HG02571 (cell line): Measurements from ENCODE around the gene ATXN10.
"Not testable (repeated sequence)": the region's sequence is repeated elsewhere in the genome, so short reads cannot be mapped to it uniquely, and the experiment has no call there.

ENCODE experiments used
- ATAC-seq: cut with Tn5 transposase; IDR thresholded peaks from one replicate; pipeline ENCODE4 v1.9.1; 2021; ENCODE audit warnings: mild to moderate bottlenecking, moderate library complexity; ENCODE audit not compliant: unreplicated experiment

ATXN10 gene

DNA sequence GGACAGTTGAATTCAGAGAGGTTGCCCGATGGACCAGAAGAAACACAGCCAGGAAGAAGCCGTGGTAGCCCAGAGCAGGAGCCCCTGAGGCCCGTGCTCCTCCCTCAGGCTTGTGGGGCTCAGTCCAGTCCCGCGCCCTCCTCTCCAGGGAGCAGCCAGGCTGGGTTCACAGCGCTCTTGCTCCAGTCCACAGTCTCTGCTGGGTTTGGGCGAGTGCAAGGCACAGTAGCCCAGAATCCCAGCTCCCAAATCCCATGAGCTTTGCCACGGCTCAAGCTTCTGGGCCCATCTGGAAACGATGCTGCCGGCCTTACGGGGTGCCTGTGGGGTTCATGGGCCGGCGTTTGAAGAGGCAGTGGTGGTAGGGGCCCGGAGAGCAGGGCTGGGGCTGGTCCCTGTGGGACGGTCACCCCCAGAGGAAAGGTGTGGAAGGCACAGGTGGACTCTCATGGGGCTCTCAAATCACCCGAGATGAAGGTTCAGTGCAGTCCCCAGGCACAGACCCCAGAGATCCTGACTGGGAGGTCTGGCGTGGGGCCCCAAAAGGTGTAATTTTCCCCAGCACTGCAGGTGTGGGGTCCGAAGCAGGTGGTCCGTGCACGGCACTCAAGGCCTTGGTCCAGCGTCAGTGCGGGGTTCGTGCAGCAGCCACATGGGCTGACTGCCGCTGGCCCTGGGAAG lies 30.6 kb upstream of the ATXN10 start:
- no peak for ATAC-seq

DNA sequence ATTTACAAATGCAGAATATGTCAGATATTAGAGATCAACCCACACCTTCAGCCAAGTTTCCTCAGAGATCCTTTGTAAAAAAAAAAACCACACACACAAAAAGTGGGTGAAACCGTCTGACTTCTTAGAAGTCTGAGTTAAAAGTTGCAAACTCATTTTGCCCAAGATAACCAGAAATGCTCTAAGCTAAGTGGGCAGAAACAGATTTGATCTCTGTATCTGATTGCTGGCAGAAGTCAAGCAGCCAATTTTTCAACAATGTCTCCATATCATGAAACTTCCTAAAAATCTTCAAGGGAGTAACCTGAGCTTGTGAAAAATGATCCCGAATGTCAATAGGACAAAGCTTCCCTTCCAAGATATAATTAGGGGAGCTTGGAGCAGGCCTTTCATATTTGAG lies 28.6 kb upstream of the ATXN10 start:
- ATAC-seq: no peak

DNA sequence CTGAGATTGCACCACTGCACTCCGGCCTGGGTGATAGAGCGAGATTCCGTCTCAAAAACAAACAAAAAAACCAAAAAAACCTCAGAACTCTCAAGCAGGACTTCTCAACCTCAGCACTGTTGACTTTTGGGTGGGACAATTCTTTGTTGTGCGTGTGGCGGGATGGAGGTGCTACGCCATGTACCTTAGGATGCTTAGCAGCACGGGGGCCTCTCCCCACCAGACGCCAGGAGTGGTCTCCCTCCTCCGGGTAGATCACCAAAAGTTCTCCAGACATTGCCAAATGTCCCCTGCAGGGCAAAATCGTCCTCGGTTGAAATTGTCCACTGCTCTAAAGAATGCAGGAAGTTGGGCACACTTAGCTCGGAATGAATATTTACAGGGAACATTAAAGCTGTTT lies 26.9 kb upstream of the ATXN10 start:
- ATAC-seq: no peak

DNA sequence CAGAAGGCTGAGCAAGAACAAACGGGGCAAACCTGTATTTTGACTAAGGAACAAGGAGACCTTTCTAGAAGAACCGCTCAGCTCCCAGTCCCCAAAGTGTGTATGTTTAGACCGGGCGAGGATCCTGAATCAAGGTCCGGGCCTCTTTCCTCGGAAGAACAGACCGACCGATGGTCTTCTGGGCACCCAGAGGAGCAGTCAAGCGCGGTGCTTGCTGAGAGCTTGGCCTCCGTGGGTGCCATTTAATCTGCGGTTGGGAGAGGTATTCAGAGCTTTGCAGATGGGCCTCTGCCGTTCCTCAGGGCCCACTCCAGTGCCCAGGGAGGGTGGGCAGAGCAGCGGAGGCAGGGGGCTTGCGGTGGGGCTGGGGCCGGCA lies 26.5 kb upstream of the ATXN10 start:
- ATAC-seq: no peak

DNA sequence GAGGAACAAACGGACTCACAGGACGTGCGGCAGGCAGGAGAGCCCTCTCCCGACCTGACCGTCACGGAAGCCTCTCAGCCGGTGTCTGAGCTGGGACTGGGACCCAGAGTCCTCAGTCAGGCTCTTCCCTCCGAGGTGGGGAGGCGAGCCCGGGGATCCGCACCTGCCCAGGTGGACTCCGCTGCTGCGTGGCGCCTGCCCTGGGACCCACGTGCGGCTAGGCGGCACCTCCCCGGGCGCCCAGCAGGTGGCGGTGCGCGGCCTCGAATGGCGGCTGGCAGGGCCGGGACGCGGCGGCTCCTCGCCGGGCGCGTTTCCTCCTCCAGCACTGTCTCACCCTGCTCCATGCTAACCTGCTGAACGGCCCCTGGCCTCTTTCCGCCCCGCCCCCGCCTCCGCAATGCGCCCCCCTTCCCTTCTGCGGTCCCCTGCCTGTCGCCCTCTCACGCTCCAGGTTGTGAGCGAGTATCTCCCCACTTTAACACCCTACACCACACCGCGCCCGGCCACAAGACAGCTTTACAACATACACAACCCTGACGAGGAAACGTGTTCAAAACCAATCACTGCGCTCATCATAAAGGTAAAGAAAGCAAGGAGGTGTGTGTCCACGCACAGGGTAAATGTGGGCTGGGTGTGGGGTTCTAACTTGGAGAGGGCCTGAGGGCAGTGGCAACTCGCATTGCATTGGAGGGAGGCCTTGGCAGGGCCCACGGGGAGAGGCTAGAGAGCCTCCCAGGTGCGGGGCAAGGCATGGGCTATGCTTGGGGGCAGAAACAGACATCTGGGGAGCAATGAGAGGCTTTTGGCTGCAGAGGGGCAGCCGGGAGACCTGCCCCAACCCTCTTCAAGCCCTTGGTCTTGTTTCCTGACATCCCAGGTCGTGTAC lies 25.9 kb upstream of the ATXN10 start:
- no peak for ATAC-seq

DNA sequence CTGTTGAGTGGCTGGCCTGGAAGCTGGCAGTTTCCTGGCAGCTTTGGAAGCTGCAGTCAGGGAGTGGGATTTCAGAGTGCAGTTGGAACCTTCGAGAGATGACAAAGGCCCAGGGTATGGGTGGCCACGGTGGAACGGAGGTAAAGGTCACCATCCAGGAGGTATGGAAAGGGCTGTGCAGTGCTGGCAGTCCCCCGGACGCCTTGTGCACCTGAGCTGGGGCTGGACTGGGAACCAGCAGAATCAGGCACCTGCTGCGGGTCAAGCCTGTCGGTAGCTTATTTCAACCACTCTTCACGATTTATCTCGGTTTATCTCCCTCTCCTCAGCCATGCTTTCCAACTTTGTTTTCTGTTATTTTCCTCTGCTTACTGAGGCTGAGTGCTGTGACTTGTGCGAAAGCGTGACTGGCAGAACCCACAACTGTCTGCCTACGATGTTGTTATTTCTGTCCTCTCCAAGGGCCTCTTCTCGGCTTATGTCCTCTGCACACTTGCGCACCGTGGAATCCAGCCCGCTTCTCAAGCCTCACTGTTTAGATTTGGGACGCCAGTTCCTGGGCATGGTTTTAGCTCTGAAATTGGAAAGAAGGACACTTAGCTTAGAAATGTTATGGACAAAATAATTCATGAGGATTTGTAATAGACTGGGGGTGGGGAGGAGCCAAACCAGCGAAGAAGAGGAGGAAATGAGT lies 24.0 kb upstream of the ATXN10 start:
- no peak for ATAC-seq

DNA sequence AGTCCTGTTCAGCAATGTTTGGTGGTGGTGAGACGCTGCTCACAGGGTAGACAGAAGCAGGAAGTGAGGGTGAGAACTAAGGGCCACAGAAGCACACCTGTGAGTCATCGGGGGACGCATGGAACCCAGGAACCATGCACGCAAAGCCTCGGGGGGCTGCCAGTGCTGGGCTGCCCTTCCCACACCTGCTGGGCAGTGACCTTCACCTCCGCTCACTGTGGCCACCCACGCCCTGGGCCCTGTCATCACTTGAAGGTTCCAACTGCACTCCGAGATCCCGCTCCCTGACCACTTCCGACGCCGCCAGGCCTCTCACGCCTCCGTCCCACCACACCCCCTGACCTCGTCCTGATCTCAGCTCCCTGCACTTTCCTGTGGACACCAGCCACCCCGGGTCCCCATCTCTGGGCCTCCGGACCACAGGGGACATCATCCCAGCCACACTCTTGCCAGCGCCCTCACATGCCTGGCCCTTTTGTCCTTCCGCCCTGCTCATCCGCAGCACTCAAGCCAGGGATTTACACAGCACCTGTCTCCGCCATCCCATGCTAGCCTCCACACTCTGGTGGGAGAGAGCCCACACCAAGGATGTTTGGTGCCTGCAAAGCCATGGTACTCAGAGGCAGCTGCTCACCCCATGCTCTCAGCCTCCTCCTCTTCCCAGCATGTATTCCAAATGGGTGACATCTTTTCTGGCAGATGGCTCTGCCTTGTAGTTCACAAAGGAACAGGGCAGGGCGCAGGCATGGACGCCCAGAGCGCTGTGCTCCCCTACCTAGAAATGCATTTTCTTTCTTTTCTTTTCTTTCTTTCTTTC lies 23.1 kb upstream of the ATXN10 start:
- ATAC-seq: no peak

DNA sequence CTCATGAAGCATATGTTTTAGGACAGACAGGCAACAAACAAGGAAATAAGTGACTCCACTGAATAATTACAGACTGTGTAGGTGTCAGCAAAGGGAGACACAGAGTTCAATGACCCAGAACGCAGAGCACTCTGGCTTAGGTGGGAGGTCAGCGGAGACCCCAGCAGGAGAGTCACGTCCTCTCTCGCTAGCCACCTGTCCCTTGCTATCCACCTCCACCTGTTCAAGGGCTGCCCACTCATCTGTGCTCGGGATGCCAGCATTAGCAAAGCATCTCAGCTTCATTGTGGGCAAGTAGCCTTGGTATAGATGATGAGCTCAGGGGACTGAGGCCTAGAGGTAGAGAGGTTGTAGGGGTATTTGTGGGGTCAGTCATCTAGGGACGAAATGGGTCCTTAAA lies 21.8 kb upstream of the ATXN10 start:
- no peak for ATAC-seq

DNA sequence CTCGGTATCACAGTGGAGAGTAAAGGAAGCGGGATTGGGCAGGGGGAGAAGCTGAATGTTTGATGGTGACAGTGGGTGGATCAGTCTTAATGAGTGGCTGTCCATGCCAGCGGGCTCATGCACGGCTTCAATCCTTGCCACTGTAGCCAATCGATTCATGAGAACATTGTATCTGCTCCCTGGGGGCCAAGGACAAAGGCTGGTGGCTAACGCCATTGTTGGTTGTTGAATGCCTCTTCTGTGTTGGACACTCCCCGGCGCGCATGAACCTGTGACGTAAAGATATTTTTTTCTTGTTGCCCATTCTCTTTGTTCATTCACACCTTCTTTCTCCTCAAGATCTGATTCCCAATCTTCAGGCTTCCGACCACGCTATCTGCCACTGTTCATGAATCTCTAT lies 20.9 kb upstream of the ATXN10 start:
- ATAC-seq: no peak

DNA sequence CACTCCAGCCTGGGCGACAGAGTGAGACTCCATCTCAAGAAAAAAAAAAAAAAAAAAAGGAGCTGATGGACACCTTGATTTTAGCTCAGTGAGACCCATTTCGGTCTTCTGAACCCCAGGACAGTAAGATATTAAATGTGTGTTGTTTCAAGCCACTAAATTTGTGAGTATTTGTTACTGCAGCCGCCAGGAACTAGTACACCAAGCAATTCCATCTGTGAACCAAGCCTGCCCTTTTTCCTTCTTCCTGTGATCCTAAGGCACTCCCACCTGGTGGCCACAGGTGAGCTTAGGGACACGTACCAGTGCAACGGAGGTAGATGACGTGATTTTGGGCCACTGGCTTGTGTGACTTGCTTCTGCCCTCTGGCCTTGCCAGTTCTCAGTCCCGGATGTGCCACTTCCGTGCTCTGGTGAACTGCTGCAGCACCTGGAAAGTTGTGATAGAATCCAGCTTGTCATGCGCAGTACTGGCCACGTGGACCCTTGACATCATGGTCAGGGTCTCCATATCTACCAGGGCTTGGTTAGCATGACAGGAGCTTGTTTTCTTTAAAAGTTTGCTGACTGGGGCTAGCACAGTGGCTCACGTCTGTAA lies 19.6 kb upstream of the ATXN10 start:
- ATAC-seq: no peak

DNA sequence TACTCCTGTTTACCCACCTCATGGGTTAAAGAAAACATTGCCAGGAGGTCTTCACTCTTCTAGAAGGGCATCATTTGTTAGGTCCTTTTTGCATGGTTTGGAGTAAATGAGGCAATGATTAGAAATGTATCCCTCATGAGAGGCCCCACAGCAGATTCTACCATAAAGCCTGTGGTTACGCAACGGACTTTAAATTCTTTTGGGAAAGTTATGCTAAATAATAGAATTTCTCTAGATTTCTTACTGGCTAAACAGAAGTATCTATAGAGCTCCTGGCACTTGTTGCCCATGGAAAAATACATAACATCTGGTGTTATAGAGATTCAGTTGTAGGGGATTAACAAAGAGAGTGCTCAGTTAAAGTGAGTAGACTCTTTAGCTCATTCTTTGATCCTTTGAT lies 15.1 kb upstream of the ATXN10 start:
- no peak for ATAC-seq

DNA sequence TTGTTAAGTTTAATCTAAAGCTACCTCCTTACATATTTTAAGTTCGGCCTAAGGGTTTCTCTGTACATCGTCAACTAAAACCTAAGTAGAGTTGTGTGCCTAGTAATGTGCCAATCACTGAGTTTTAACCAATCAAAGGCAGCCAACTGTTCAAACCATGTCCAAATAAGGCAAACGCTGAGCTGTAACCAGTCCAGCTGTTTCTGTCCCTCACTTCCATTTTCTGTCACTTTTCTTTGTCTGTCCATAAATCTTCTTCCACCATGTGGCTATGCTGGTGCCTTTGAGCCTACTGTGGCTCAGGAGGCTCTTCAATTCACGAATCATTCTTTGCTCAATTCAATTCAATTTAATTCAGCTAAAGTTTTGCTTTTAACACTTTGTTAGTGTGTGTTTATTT lies 13.9 kb upstream of the ATXN10 start:
- ATAC-seq: no peak

DNA sequence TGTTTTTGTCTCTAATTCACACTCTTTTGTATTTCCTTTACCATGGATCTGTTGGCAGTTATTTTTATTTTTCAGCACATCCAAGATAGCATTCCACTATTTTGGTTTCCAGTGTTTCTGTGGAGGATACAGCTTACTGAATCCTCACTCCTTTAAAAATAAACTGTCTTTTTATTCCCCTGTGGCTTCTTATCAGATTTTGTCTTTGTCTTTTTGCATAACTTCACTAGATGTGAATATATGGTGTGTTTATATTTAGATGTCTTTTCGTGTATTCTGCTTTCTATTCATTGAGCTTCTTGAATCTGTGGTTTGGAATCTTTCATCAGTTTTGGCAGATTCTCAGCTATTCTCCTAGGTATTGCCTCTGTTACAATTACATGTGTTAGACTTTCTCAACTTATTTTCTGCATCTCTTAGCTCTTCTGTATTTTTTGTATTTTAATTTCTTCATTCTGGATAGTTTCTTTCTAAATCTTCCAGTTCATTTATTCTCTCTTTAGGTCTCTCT lies 7.4 kb upstream of the ATXN10 start:
- ATAC-seq: no peak

DNA sequence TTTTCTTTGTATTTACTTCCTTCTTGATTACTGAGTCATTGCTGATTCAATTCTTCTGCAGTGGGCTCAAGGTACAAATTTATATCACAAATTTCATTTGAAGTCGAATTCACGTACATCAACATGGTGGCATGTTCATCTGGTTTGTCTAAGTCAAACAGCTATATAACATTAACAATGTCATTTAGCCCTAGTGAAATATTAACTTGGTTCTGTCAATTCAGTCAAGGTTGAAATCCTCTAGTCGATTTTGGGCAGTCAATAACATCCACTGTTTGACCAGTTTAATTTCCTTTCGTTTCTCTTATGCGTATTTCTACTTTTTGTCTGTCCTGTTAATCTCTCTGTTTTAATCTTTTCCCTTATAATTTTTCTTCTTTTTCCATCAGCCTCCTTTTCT lies 4.1 kb upstream of the ATXN10 start:
- no peak for ATAC-seq

DNA sequence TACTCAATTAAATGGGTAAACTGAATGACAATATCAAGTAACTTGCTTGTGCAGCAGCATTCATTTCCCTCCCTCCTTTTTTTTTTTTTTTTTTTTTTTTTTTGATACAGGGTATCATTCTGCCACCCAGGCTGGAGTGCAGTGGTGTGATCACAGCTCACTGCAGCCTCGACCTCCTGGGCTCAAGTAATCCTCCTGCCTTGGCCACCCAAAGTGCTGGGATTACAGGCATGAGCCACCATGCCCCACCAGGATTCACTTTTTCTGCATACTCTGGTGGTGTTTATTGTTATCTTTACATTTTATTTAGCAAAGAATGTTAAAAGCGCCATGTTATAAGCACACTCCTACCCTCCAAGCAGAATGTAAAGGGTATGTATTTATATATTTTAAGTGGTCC lies 1.3 kb upstream of the ATXN10 start:
- ATAC-seq: not testable (repeated sequence)

DNA sequence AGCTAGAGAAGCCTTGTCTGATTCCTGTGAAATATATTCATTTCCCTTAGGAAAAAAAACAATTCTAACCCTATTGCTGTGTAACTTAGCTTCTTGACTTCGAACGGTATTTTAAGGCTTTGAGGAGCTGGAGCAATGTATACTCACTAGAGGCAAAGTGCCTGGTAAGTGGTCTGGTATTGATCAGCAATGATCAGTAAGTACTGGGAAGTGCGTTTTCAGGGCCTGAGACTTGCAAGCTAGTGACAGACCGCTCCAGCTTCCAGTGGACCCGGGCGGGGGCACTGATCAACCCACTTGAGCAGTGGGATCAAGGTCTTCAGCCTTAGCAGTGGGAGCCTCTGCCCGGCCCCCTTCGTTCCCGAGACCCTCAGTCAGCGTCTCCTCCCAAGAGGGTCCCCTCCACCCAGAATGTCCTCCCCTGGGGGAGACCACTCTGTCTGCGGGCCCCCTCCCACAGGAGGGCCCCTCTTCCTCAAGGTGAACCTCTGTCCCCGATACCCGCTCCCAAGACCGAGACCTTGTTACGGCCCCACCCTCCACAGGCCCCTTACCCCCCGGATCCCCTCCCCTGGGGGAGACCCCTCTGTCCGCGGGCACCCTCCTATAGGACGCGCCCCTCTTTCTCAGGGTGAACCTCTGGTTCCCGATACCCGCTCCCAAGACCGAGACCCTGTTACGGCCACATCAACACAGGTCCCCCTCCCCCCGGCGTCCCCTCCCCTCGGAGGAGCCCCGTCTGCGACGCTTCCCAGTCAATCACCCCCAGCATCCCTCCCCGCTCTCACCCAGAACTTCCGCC lies 452 bp upstream of the ATXN10 start:
- no peak for ATAC-seq

DNA sequence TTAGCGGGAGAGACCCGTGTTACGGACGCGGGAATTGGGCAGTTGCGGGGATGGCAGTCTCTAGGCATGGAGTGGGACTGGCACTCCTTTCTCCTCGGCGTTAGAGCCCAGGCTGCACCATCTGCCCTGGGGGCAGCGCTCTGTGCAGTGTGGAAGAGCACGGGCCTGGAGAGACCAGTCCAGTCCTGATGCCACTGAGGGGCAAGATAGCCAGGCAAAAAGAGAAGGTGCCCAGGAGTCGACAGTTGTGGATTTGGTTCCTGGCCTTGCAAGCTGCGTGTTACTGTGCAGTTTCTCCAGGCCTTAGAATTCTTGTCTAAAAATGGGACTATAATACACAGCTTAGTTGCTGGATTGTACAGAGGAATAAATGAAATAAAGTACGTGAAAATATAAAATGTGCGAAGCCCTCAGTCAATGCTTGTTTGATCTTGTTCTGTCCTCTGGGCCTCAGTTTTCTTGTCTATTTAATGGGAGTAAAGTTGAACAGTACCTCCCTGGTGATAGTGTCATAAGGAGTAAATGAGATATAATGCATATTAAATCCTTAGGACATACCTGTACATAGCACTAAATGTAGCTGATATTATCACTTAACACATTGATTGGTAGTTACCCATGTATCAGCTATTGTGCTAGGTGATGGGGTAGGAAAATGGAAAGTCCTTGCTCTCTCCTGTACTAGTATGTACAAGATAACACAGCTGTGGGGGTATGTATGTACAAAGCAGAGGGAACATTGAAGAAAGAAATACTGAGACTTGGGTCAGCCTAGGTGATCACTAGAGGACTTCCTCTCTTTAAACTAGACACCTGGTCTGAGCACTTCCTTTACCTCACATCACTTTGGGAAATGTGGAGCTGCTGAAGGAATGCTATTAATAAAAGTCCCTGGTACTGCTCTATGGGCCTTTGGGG lies 1.2 kb downstream of the ATXN10 start:
- ATAC-seq: peak; percentile 22

DNA sequence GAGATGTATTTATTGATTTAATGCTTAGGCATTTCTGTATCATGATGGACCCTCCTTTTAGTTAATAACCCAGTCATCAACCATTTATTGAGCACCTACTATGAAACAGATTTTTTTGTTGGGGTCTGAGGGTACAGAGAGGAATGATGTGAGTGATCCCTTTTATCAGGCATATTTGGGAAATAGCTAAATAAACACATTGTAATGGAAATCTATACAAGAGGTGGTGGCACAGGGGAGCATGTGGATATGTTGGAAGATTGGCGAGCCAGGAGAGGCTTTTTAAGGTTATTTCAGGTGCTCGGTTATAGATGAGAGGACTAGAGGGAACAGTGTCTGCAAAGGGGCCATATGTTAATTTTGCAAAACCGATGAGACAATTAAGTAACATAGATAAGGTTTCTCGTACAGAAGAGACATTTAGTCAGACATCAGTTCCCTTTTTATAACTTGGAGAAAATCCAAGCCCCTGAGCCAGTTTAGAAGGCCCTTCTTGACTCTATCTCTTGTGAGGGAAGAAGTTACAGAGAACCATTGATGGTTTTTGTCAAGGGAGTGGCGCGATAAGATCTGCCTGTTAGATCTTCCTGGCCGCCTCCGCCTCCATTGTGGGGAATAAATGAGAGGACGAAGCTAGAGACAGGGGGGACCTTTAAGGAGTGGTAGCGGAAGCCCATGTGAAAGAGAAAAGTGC lies 2.0 kb downstream of the ATXN10 start:
- no peak for ATAC-seq
